Transverse colon (tissue), 4 donors: ENCODE results near the gene PDF.

Experiments
- EP300 ChIP-seq: sonication (generic); formaldehyde crosslinking; IDR thresholded peaks from one replicate; pipeline ENCODE4 v1.6.1; 2017; ENCODE audit warnings: antibody characterized with exemption, low read depth
- POLR2A ChIP-seq: fragments of 450-650 bp; IDR thresholded peaks from one replicate; pipeline ENCODE4 v1.6.1; 2016; ENCODE audit warnings: antibody characterized with exemption, mild to moderate bottlenecking, moderate library complexity
- POLR2AphosphoS5 ChIP-seq, 3 donors: sonication (generic); formaldehyde crosslinking; IDR thresholded peaks; one replicate each; pipeline ENCODE4 v1.6.1; 2016; ENCODE audit warnings: antibody characterized with exemption in 3 of 3
- TF ChIP-seq, protein P1 (sequence below), 5 experiments: fragments of 200-600 bp in 3 of 5; fragments of 450-650 bp in 2 of 5; sonication (generic) in 3 of 5; IDR thresholded peaks; 1 replicate in 2 of 5; 2 replicates in 3 of 5; pipeline ENCODE4 v1.5.1; 2016 to 2017; ENCODE audit warnings: antibody characterized with exemption in 5 of 5, inconsistent platforms in 3 of 5, mild to moderate bottlenecking in 2 of 5, moderate library complexity in 1 of 5

DNA sequence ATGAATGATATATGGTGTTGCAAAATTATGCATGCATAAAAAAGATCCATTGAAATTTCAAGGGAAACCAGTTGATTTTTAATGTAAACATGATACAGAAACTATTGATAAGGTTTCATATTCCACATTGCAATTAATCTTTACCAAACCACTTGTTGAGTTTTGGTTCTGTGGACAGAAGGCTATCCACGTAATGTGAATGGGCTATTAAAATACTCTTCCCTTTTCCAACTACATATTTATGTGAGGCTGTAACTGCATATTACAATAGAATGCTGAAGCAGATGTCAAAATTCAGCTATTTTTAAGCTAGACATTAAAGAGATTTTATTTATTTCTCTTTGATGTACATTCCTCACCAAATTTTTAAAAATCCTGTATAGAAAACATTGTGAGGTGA lies 53.0 kb downstream of the PDF start:
- TF ChIP-seq POLR2A (no peak), POLR2AphosphoS5 (IDR thresholded peaks at IDR 0.05) (no peak), EP300 (no peak)
- TF ChIP-seq, protein P1, sequence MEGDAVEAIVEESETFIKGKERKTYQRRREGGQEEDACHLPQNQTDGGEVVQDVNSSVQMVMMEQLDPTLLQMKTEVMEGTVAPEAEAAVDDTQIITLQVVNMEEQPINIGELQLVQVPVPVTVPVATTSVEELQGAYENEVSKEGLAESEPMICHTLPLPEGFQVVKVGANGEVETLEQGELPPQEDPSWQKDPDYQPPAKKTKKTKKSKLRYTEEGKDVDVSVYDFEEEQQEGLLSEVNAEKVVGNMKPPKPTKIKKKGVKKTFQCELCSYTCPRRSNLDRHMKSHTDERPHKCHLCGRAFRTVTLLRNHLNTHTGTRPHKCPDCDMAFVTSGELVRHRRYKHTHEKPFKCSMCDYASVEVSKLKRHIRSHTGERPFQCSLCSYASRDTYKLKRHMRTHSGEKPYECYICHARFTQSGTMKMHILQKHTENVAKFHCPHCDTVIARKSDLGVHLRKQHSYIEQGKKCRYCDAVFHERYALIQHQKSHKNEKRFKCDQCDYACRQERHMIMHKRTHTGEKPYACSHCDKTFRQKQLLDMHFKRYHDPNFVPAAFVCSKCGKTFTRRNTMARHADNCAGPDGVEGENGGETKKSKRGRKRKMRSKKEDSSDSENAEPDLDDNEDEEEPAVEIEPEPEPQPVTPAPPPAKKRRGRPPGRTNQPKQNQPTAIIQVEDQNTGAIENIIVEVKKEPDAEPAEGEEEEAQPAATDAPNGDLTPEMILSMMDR (IDR thresholded peaks at IDR 0.05) = no peak
